HCT116 (cell line): ENCODE measurements around the gene TNFSF13. TPM values are rescaled to one million over a fixed set of nuclear protein-coding genes. Genes with fewer than 3 reads are reported as not detected.

Source experiments
- ATAC-seq: fragments of 200-7000 bp; cut with Tn5 transposase; 2 replicates; pipeline ENCODE4 v1.9.1; 2020; ENCODE audit warnings: mild to moderate bottlenecking, moderate library complexity
- BruUV-seq: library from RNA; stranded (reverse); fragments of 400-500 nt; replicated peaks from 2 replicates; lab custom pipeline; 2021; lab: Mats Ljungman, UMichigan
- CTCF ChIA-PET: fragments of 300-600 bp; sonication (Branson Sonifier 250); formaldehyde crosslinking; loops from one replicate; lab custom pipeline; 2021; ENCODE audit warnings: antibody characterized with exemption; lab: Charles Lee
- POLR2A ChIA-PET: fragments of 300-600, 350-600 bp; sonication (Branson Sonifier 250); formaldehyde crosslinking; loops from one replicate; lab custom pipeline; 2021; ENCODE audit warnings: antibody characterized with exemption; lab: Charles Lee
- RAD21 ChIA-PET, 2 experiments: fragments of 300-600 bp; sonication (Branson Sonifier 250); formaldehyde crosslinking; loops; one replicate each; lab custom pipeline; 2023; ENCODE audit warnings: low total read pairs in 2 of 2; ENCODE audit not compliant: uncharacterized antibody in 2 of 2, unreplicated experiment in 2 of 2, low non-redundant PET in 1 of 2; lab: Charles Lee
- DNase-seq: peaks from one replicate; pipeline ENCODE4 v3.0.0-alpha.2; 2010; ENCODE audit warnings: low read depth, low spot score
- H2AFZ ChIP-seq: fragments of 200-600 bp; shearing (Covaris generic), sonication (generic); 2 replicates; pipeline ENCODE4 v1.6.1; 2017; ENCODE audit warnings: low read depth, mixed run types, mixed read lengths, antibody characterized with exemption, low read length; ENCODE audit not compliant: poor library complexity, severe bottlenecking
- H3K27ac ChIP-seq: 2 replicates; pipeline ENCODE4 v1.5.1; 2012; ENCODE audit warnings: low read depth, low read length
- H3K27me3 ChIP-seq: fragments of 200-600 bp; sonication (generic); 2 replicates; pipeline ENCODE4 v1.6.1; 2016; ENCODE audit warnings: mixed run types, low read length, mixed read lengths; ENCODE audit not compliant: insufficient read depth
- H3K36me3 ChIP-seq, 2 experiments: fragments of 200-500 bp in 1 of 2; fragments of 200-600 bp in 1 of 2; sonication (Bioruptor generic) in 1 of 2; sonication (generic) in 1 of 2; 2 replicates each; pipeline versions ENCODE4 v1.5.1 to v1.6.1; 2014 to 2016; ENCODE audit warnings: low read length in 2 of 2, inconsistent platforms in 1 of 2, mixed read lengths in 1 of 2, mixed run types in 1 of 2; ENCODE audit not compliant: insufficient read depth in 2 of 2, control insufficient read depth in 1 of 2
- H3K4me1 ChIP-seq, 2 experiments: fragments of 200-600 bp in 1 of 2; sonication (generic) in 1 of 2; 2 replicates each; pipeline versions ENCODE4 v1.5.1 to v1.6.1; 2012 to 2017; ENCODE audit warnings: low read length in 2 of 2, inconsistent platforms in 1 of 2, mild to moderate bottlenecking in 1 of 2, mixed read lengths in 1 of 2, mixed run types in 1 of 2, moderate library complexity in 1 of 2; ENCODE audit not compliant: insufficient read depth in 2 of 2, control insufficient read depth in 1 of 2
- H3K4me2 ChIP-seq: fragments of 200-600 bp; sonication (generic); 2 replicates; pipeline ENCODE4 v1.6.1; 2017; ENCODE audit warnings: mixed run types, low read length, mixed read lengths
- H3K4me3 ChIP-seq, 2 experiments: fragments of 200-600 bp in 1 of 2; sonication (generic) in 1 of 2; replicated peaks in 1 of 2; 2 replicates each; pipeline ENCODE4 v1.5.1; 2011 to 2016; ENCODE audit warnings: low read length in 2 of 2, control low read depth in 1 of 2, low read depth in 1 of 2, mild to moderate bottlenecking in 1 of 2, mixed read lengths in 1 of 2, mixed run types in 1 of 2
- H3K79me2 ChIP-seq: fragments of 200-600 bp; sonication (generic); 2 replicates; pipeline ENCODE4 v1.6.1; 2017; ENCODE audit warnings: mild to moderate bottlenecking, mixed run types, low read length, moderate library complexity, mixed read lengths; ENCODE audit not compliant: insufficient read depth
- H3K9ac ChIP-seq: fragments of 200-600 bp; sonication (generic); 2 replicates; pipeline ENCODE4 v1.6.1; 2016; ENCODE audit warnings: low read length, mixed read lengths
- H3K9me2 ChIP-seq: fragments of 200-600 bp; sonication (generic), shearing (Covaris generic); 2 replicates; pipeline ENCODE4 v1.6.1; 2017; ENCODE audit warnings: mixed run types, mild to moderate bottlenecking, moderate library complexity; ENCODE audit not compliant: insufficient read depth
- H3K9me3 ChIP-seq, 2 experiments: fragments of 200-500 bp in 1 of 2; fragments of 200-600 bp in 1 of 2; sonication (Bioruptor generic) in 1 of 2; sonication (generic) in 1 of 2; 2 replicates each; pipeline ENCODE4 v1.6.1; 2014 to 2017; ENCODE audit warnings: low read length in 2 of 2, mixed read lengths in 2 of 2, inconsistent platforms in 1 of 2, low read depth in 1 of 2, mild to moderate bottlenecking in 1 of 2, mixed run types in 1 of 2, moderate library complexity in 1 of 2; ENCODE audit not compliant: control insufficient read depth in 1 of 2, insufficient read depth in 1 of 2
- H4K20me1 ChIP-seq: fragments of 200-600 bp; sonication (generic), shearing (Covaris generic); 2 replicates; pipeline ENCODE4 v1.6.1; 2017; ENCODE audit warnings: mixed run types, mild to moderate bottlenecking, moderate library complexity; ENCODE audit not compliant: insufficient read depth
- CEBPB ChIP-seq: IDR thresholded peaks from 2 replicates; pipeline ENCODE4 v1.6.1; 2012; ENCODE audit warnings: low read depth
- EZH2 ChIP-seq: fragments of 200-600 bp; sonication (generic); IDR thresholded peaks from 2 replicates; pipeline ENCODE4 v1.6.1; 2017; ENCODE audit warnings: antibody characterized with exemption, mixed run types
- FOSL1 ChIP-seq: IDR thresholded peaks from 2 replicates; pipeline ENCODE4 v1.6.1; 2012; ENCODE audit warnings: low read depth
- POLR2A ChIP-seq: IDR thresholded peaks from 2 replicates; pipeline ENCODE4 v1.7.0; 2011; ENCODE audit warnings: borderline replicate concordance; ENCODE audit not compliant: insufficient read depth, insufficient read length; ENCODE audit errors: extremely low read depth
- SP1 ChIP-seq: IDR thresholded peaks from 2 replicates; pipeline ENCODE4 v1.6.1; 2012; ENCODE audit warnings: low read depth
- TCF7L2 ChIP-seq: IDR thresholded peaks from 2 replicates; pipeline ENCODE4 v1.7.0; 2011; ENCODE audit warnings: borderline replicate concordance, inconsistent platforms; ENCODE audit not compliant: insufficient read depth, insufficient read length; ENCODE audit errors: extremely low read depth
- intact Hi-C: fragments of 100-400 bp; cut with micrococcal nuclease; formaldehyde crosslinking; loops from 2 replicates; pipeline ENCODE4 v1.10.0; 2022
- total RNA-seq: library from RNA; stranded (reverse); gene quantifications from one replicate; pipeline ENCODE4 v1.2.1, GENCODE V29; 2021; ENCODE audit not compliant: unreplicated experiment
- TF ChIP-seq, protein P1 (sequence below): IDR thresholded peaks from 2 replicates; pipeline ENCODE4 v1.6.1; 2012; ENCODE audit warnings: low read depth

The TNFSF13 gene
- total RNA-seq, 1 experiment from 2014 or later, result 0.71 TPM

GRCh38 chr17:7557147-7557764 lies 1.3 kb upstream of the TNFSF13 start:
- H3K4me2 ChIP-seq, result no peak overlapping the region
- ATAC-seq (no peak), DNase-seq (no peak)
- no peak overlapping the region for H3K27ac ChIP-seq
- H4K20me1 ChIP-seq, result no peaks in the 10 kb centered on the region
- no peak overlapping the region for H3K4me3 ChIP-seq
- RAD21 ChIA-PET, result no interaction called here
- H3K4me1 ChIP-seq, result peaks cover 20 to 41% of the 10 kb centered on the region in 2 experiments
- CTCF ChIA-PET, result no interaction called here
- no peaks in the 10 kb centered on the region for H3K9me3 ChIP-seq
- H3K36me3 ChIP-seq, result no peaks in the 10 kb centered on the region
- peaks cover 8% of the 10 kb centered on the region for H3K79me2 ChIP-seq
- no peaks in the 10 kb centered on the region for H3K27me3 ChIP-seq
- no peak overlapping the region for H3K9ac ChIP-seq
- no peak overlapping the region for H2AFZ ChIP-seq
- TF ChIP-seq SP1 (no peak), CEBPB (no peak), POLR2A (no peak), TCF7L2 (no peak), FOSL1 (no peak), EZH2 (no peak)
- TF ChIP-seq, protein P1, sequence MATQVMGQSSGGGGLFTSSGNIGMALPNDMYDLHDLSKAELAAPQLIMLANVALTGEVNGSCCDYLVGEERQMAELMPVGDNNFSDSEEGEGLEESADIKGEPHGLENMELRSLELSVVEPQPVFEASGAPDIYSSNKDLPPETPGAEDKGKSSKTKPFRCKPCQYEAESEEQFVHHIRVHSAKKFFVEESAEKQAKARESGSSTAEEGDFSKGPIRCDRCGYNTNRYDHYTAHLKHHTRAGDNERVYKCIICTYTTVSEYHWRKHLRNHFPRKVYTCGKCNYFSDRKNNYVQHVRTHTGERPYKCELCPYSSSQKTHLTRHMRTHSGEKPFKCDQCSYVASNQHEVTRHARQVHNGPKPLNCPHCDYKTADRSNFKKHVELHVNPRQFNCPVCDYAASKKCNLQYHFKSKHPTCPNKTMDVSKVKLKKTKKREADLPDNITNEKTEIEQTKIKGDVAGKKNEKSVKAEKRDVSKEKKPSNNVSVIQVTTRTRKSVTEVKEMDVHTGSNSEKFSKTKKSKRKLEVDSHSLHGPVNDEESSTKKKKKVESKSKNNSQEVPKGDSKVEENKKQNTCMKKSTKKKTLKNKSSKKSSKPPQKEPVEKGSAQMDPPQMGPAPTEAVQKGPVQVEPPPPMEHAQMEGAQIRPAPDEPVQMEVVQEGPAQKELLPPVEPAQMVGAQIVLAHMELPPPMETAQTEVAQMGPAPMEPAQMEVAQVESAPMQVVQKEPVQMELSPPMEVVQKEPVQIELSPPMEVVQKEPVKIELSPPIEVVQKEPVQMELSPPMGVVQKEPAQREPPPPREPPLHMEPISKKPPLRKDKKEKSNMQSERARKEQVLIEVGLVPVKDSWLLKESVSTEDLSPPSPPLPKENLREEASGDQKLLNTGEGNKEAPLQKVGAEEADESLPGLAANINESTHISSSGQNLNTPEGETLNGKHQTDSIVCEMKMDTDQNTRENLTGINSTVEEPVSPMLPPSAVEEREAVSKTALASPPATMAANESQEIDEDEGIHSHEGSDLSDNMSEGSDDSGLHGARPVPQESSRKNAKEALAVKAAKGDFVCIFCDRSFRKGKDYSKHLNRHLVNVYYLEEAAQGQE, result no peak
- intact Hi-C loops, result no loop called here
- BruUV-seq, result no TSS peak
- no peaks in the 10 kb centered on the region for H3K9me2 ChIP-seq
- POLR2A ChIA-PET, result interaction anchor here (0.6 kb wide), 1 partner anchor 208 kb away, joined by 4 read pairs; no protein-coding TSS in a partner anchor
